Neuronal stem cell (in vitro differentiated cells): ENCODE data around the gene UBALD2.

Experiments used
- DNase-seq: peaks from one replicate; pipeline ENCODE4 v3.0.0-alpha.2; 2013; ENCODE audit warnings: low spot score
- H2AFZ ChIP-seq: one replicate; pipeline ENCODE4 v1.6.1; 2013; ENCODE audit warnings: mild to moderate bottlenecking, low read length, inconsistent platforms
- H2AK5ac ChIP-seq: 2 replicates; pipeline ENCODE4 v1.6.1; 2013; ENCODE audit warnings: low read depth, mild to moderate bottlenecking, inconsistent platforms, low read length, moderate library complexity, mixed read lengths
- H2BK120ac ChIP-seq: 2 replicates; pipeline ENCODE4 v1.6.1; 2013; ENCODE audit warnings: low read depth, mild to moderate bottlenecking, inconsistent platforms, low read length, moderate library complexity, mixed read lengths
- H2BK12ac ChIP-seq: one replicate; pipeline ENCODE4 v1.6.1; 2013; ENCODE audit warnings: low read length, inconsistent platforms
- H2BK15ac ChIP-seq: 2 replicates; pipeline ENCODE4 v1.6.1; 2013; ENCODE audit warnings: mild to moderate bottlenecking, low read length, inconsistent platforms, mixed read lengths
- H2BK5ac ChIP-seq: one replicate; pipeline ENCODE4 v1.6.1; 2013; ENCODE audit warnings: inconsistent platforms, mild to moderate bottlenecking, low read length, moderate library complexity
- H3K14ac ChIP-seq: one replicate; pipeline ENCODE4 v1.6.1; 2013; ENCODE audit warnings: low read length, inconsistent platforms
- H3K18ac ChIP-seq: 2 replicates; pipeline ENCODE4 v1.6.1; 2013; ENCODE audit warnings: low read length, inconsistent platforms
- H3K23ac ChIP-seq: 2 replicates; pipeline ENCODE4 v1.6.1; 2013; ENCODE audit warnings: low read depth, mild to moderate bottlenecking, mixed read lengths, low read length, inconsistent platforms; ENCODE audit not compliant: poor library complexity
- H3K27ac ChIP-seq: replicated peaks from 3 replicates; pipeline ENCODE4 v1.5.1; 2013; ENCODE audit warnings: low read length, inconsistent platforms
- H3K27me3 ChIP-seq, 3 experiments: 2 replicates each; pipeline ENCODE4 v1.6.1; 2013; ENCODE audit warnings: low read length in 3 of 3, mild to moderate bottlenecking in 2 of 3, inconsistent platforms in 1 of 3, low read depth in 1 of 3, mixed read lengths in 1 of 3, moderate library complexity in 1 of 3; ENCODE audit not compliant: control insufficient read depth in 3 of 3, insufficient read depth in 3 of 3
- H3K36me3 ChIP-seq, 2 donors: replicated peaks in 1 of 2; 2 replicates each; pipeline ENCODE4 v1.6.1; 2013; ENCODE audit warnings: low read length in 2 of 2; ENCODE audit not compliant: control insufficient read depth in 2 of 2, insufficient read depth in 2 of 2
- H3K4ac ChIP-seq: 2 replicates; pipeline ENCODE4 v1.6.1; 2013; ENCODE audit warnings: inconsistent platforms, mild to moderate bottlenecking, low read length, moderate library complexity
- H3K4me1 ChIP-seq, 2 donors: 1 replicate in 1 of 2; 2 replicates in 1 of 2; pipeline ENCODE4 v1.6.1; 2013; ENCODE audit warnings: low read length in 2 of 2, low read depth in 1 of 2; ENCODE audit not compliant: control insufficient read depth in 2 of 2, insufficient read depth in 1 of 2
- H3K4me2 ChIP-seq: one replicate; pipeline ENCODE4 v1.6.1; 2013; ENCODE audit warnings: mild to moderate bottlenecking, low read length, inconsistent platforms; ENCODE audit not compliant: insufficient read depth, poor library complexity, severe bottlenecking
- H3K4me3 ChIP-seq, 2 donors: 2 replicates each; pipeline ENCODE4 v1.5.1; 2013; ENCODE audit warnings: low read length in 2 of 2, mild to moderate bottlenecking in 2 of 2, inconsistent platforms in 1 of 2, moderate library complexity in 1 of 2
- H3K79me1 ChIP-seq: one replicate; pipeline ENCODE4 v1.6.1; 2013; ENCODE audit warnings: low read depth, mild to moderate bottlenecking, inconsistent platforms, low read length, moderate library complexity
- H3K9ac ChIP-seq: one replicate; pipeline ENCODE4 v1.6.1; 2013; ENCODE audit warnings: mild to moderate bottlenecking, low read depth, low read length, inconsistent platforms; ENCODE audit not compliant: poor library complexity
- H3K9me3 ChIP-seq, 2 donors: replicated peaks in 1 of 2; 2 replicates each; pipeline versions ENCODE3 to v1.6.1; 2013; ENCODE audit warnings: low read length in 2 of 2, mild to moderate bottlenecking in 2 of 2, inconsistent platforms in 1 of 2, low read depth in 1 of 2, mixed read lengths in 1 of 2, moderate library complexity in 1 of 2; ENCODE audit not compliant: control insufficient read depth in 2 of 2, insufficient read depth in 1 of 2
- H4K8ac ChIP-seq: one replicate; pipeline ENCODE4 v1.6.1; 2013; ENCODE audit warnings: low read depth, mild to moderate bottlenecking, inconsistent platforms, low read length, moderate library complexity
- H4K91ac ChIP-seq: one replicate; pipeline ENCODE4 v1.6.1; 2013; ENCODE audit warnings: low read length, low read depth, mild to moderate bottlenecking, inconsistent platforms; ENCODE audit not compliant: poor library complexity
- WGBS, 2 donors: extraction: QIAGEN DNeasy Blood & Tissue Kit; methylation state at CpG; one replicate each; pipeline ENCODE4 v1.1.7; 2013; ENCODE audit warnings: missing lambda C conversion rate in 2 of 2, mixed read lengths in 1 of 2; ENCODE audit not compliant: insufficient read length in 2 of 2, insufficient replicate concordance in 1 of 2; ENCODE audit errors: extremely low coverage in 2 of 2; 5-methylcytosine and 5-hydroxymethylcytosine counted together

Gene UBALD2

DNA sequence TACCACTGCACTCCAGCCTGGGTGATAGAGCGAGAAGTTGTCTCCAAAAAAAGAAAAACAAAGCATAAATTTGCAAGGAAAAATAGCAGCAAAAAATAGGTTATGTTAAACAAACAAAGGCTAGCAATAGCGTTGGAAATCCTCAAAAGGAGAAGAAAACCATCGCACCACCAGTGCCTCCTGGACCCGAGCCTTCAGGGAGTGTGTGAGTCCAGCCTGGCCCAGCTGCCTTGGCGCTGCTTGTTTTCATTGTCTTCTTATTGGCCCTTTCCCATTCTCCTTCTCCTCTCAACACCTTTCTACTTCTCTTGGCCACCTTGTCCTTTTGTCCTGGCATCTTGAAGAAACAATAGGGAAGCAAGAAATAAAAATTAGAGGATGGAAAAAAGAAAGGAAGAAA is 4.5 kb upstream of the UBALD2 start:
- H3K23ac ChIP-seq: no peak overlapping the region
- peaks cover 14 to 30% of the 10 kb centered on the region in 2 donors for H3K4me1 ChIP-seq
- H3K4me2 ChIP-seq: no peak overlapping the region
- H3K27me3 ChIP-seq: no peaks in the 10 kb centered on the region
- no peak overlapping the region for H3K4ac ChIP-seq
- no peak overlapping the region for H2BK15ac ChIP-seq
- H2BK120ac ChIP-seq: no peak overlapping the region
- H3K36me3 ChIP-seq: no peaks in the 10 kb centered on the region
- no peak overlapping the region for H3K9ac ChIP-seq
- no peak overlapping the region for H3K14ac ChIP-seq
- no peak overlapping the region for H3K4me3 ChIP-seq
- no peak overlapping the region for H4K91ac ChIP-seq
- DNase-seq: no peak
- H3K18ac ChIP-seq: no peak overlapping the region
- H2AK5ac ChIP-seq: no peak overlapping the region
- no peak overlapping the region for H2BK12ac ChIP-seq
- H3K9me3 ChIP-seq: peaks cover 0 to 4% of the 10 kb centered on the region in 2 donors
- H2AFZ ChIP-seq: peak overlapping the region; percentile 5
- no CpG with 5 or more reads among the region's 5 CpGs for WGBS, 2 donors
- peaks cover under 1% of the 10 kb centered on the region for H3K79me1 ChIP-seq
- no peak overlapping the region for H2BK5ac ChIP-seq
- no peak overlapping the region for H4K8ac ChIP-seq
- no peak overlapping the region for H3K27ac ChIP-seq

DNA sequence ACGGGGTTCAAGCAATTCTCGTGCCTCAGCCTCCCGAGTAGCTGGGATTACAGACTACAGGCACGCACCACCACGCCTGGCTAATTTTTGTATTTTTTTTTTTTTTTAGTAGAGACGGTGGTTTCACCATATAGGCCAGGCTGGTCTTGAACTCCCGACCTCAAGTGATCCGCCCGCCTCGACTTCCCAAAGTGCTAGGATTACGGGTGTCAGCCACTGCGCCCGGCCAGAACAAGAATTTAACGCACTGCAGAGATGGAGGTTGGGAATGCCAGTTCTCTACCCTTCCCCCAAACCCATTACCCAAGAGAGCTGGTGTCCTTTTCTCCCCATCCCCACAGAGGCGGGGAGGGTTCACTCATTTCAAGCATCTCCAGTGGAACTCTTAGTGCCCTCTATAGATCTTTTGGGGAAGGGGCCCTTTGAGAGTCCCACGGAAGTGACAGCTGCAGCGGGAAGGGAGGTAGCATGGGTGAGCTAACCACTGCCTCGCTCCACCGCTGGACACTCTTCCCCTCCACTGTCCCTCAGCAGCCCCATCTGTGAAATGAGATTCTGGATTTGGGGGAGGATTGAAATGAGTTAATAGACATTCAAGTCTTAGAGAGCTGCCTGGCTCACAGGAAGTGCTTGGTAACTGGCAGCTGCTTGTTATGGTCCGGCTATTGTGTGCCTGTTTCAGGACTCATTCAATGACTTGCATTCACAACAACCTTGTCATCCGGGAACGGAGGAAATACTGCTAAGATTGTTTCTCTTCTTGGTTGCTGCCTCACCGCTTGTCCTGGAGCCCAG is 3.5 kb upstream of the UBALD2 start:
- H3K9me3 ChIP-seq: peaks cover 0 to 2% of the 10 kb centered on the region in 2 donors
- H3K14ac ChIP-seq: no peak overlapping the region
- no peaks in the 10 kb centered on the region for H3K27me3 ChIP-seq
- H2BK15ac ChIP-seq: no peak overlapping the region
- H3K4me2 ChIP-seq: no peak overlapping the region
- WGBS, 2 donors: no CpG with 5 or more reads among the region's 23 CpGs
- no peak for DNase-seq
- peak overlapping the region; percentile 85 for H2AFZ ChIP-seq
- no peak overlapping the region for H2AK5ac ChIP-seq
- H2BK5ac ChIP-seq: no peak overlapping the region
- no peak overlapping the region for H3K18ac ChIP-seq
- H3K4ac ChIP-seq: no peak overlapping the region
- H3K27ac ChIP-seq: no peak overlapping the region
- H4K91ac ChIP-seq: no peak overlapping the region
- no peak overlapping the region for H4K8ac ChIP-seq
- H3K36me3 ChIP-seq: peaks cover 0 to 3% of the 10 kb centered on the region in 2 donors
- peak overlapping the region in 1 of 2 donors; percentile 11 for H3K4me3 ChIP-seq
- peaks cover 3% of the 10 kb centered on the region for H3K79me1 ChIP-seq
- H2BK120ac ChIP-seq: no peak overlapping the region
- H2BK12ac ChIP-seq: no peak overlapping the region
- peaks cover 17 to 31% of the 10 kb centered on the region in 2 donors for H3K4me1 ChIP-seq
- H3K23ac ChIP-seq: no peak overlapping the region
- H3K9ac ChIP-seq: no peak overlapping the region

DNA sequence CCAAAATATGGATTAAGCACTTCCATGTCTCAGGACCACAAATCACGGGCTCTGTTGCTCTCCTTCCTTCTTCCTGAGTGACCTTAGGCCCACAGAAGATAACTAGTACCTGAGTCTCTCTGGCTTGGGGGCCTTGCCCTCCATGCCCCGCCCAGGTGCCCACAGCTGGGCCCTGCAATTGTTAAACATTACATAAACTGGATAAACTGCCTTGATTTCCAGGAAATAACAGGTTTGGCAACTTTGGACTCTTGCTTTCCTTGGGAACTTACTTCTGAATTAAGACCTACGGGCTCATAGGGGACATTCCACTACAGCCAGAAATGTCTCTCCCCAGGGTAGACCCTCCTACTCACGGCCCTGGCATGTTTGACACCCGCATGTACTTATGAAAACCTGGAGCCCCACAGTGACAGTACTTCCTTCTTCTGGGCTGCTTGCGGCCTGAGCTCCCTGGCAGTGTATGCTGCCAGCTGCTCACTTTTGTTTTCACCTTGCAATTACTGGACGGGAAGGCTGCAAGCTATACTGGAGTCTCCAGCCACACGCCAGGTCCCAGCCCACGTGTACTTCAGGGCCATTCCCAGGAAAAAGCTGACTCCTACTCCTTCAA is 2.3 kb upstream of the UBALD2 start:
- H2BK12ac ChIP-seq: no peak overlapping the region
- H4K8ac ChIP-seq: no peak overlapping the region
- no peaks in the 10 kb centered on the region for H3K27me3 ChIP-seq
- peaks cover 0 to 16% of the 10 kb centered on the region in 2 donors for H3K36me3 ChIP-seq
- no CpG with 5 or more reads among the region's 9 CpGs for WGBS, 2 donors
- no peak overlapping the region for H3K27ac ChIP-seq
- H3K4ac ChIP-seq: no peak overlapping the region
- H2BK5ac ChIP-seq: no peak overlapping the region
- H3K14ac ChIP-seq: no peak overlapping the region
- peaks cover 20 to 39% of the 10 kb centered on the region in 2 donors for H3K4me1 ChIP-seq
- H3K79me1 ChIP-seq: peaks cover 5% of the 10 kb centered on the region
- DNase-seq: no peak
- H3K18ac ChIP-seq: peak overlapping the region; percentile 11
- H3K9ac ChIP-seq: no peak overlapping the region
- H4K91ac ChIP-seq: no peak overlapping the region
- no peak overlapping the region for H2BK120ac ChIP-seq
- no peak overlapping the region for H3K4me2 ChIP-seq
- no peak overlapping the region for H3K4me3 ChIP-seq
- no peaks in the 10 kb centered on the region for H3K9me3 ChIP-seq
- no peak overlapping the region for H2BK15ac ChIP-seq
- H2AK5ac ChIP-seq: no peak overlapping the region
- no peak overlapping the region for H3K23ac ChIP-seq
- peak overlapping the region; percentile 31 for H2AFZ ChIP-seq

DNA sequence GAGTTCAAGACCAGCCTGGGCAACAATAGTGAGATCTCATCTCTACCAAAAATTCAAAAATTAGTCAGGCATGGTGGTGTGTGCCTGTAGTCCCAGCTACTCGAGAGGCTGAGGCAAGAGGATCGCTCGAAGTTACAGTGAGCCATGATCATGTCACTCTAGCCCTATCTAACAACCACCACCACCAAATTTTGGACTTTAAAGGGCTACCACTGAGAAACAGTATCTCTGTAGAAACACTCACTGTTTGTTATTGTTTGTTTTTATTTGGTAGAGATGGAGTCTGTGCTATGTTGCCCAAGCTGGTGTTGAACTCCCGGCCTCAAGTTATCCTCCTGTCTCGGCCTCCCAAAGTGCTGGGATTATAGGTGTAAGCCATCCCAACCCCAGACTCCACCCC is 1.3 kb upstream of the UBALD2 start:
- H2AK5ac ChIP-seq: no peak overlapping the region
- H3K36me3 ChIP-seq: peaks cover 0 to 26% of the 10 kb centered on the region in 2 donors
- no CpG with 5 or more reads among the region's 5 CpGs for WGBS, 2 donors
- H3K27ac ChIP-seq: no peak overlapping the region
- no peak overlapping the region for H3K23ac ChIP-seq
- no peak overlapping the region for H4K8ac ChIP-seq
- H2BK12ac ChIP-seq: no peak overlapping the region
- no peak overlapping the region for H4K91ac ChIP-seq
- H3K4me3 ChIP-seq: no peak overlapping the region
- no peak for DNase-seq
- peaks cover 5% of the 10 kb centered on the region for H3K79me1 ChIP-seq
- H3K4me2 ChIP-seq: no peak overlapping the region
- H2BK15ac ChIP-seq: no peak overlapping the region
- peaks cover 19 to 45% of the 10 kb centered on the region in 2 donors for H3K4me1 ChIP-seq
- no peak overlapping the region for H3K4ac ChIP-seq
- no peaks in the 10 kb centered on the region for H3K9me3 ChIP-seq
- H3K9ac ChIP-seq: no peak overlapping the region
- H3K18ac ChIP-seq: no peak overlapping the region
- H2AFZ ChIP-seq: no peak overlapping the region
- H2BK120ac ChIP-seq: no peak overlapping the region
- no peaks in the 10 kb centered on the region for H3K27me3 ChIP-seq
- no peak overlapping the region for H2BK5ac ChIP-seq
- H3K14ac ChIP-seq: no peak overlapping the region
